ENCODE data around the gene MAN2A1. TPM values are rescaled to one million over a fixed set of nuclear protein-coding genes. Genes with fewer than 3 reads are reported as not detected.

Gene MAN2A1
- total and polyA plus RNA-seq, 2 experiments from 2014 or later: 32.5 to 129 TPM

- TF ChIP-seq ZNF462 (CRISPR knock-in tag; IDR thresholded peaks at IDR 0.05): no peak
These were observed 28.9 kb downstream of the MAN2A1 start (continued) for GRCh38 chr5:109718632-109719031.

GRCh38 chr5:109719978-109720377 is 30.3 kb downstream of the MAN2A1 start:
- Mint-ChIP-seq H3K4me3 (no peak overlapping the region), H3K27ac (no peak overlapping the region), H3K27me3 (ENCODE audit: insufficient read depth, low read depth, poor library complexity) (no peaks in the 10 kb centered on the region), H3K9me3 (no peaks in the 10 kb centered on the region), H3K4me1 (peaks cover 23% of the 10 kb centered on the region), H3K36me3 (ENCODE audit: low read depth) (peaks cover 25% of the 10 kb centered on the region)
- ATAC-seq (no peak), DNase-seq (ENCODE audit: low spot score) (no peak)
- no peaks in the 10 kb centered on the region; the same call in 1 of the 2 replicates for H3K36me3 ChIP-seq (ENCODE audit: insufficient read depth)
- no peak overlapping the region for H3K4me3 ChIP-seq
- no peak overlapping the region for H2AFZ ChIP-seq
- H3F3A ChIP-seq (replicated peaks; ENCODE audit: low read depth): no peaks in the 10 kb centered on the region
- H3K27ac ChIP-seq (ENCODE audit: low read depth): no peak overlapping the region
- H3K27me3 ChIP-seq (ENCODE audit: insufficient read depth): no peaks in the 10 kb centered on the region
- peaks cover 75% of the 10 kb centered on the region for H3K79me2 ChIP-seq (replicated peaks; ENCODE audit: insufficient read depth)
- H3K9me2 ChIP-seq (ENCODE audit: insufficient read depth): no peaks in the 10 kb centered on the region
- H3K4me1 ChIP-seq (ENCODE audit: insufficient read depth): peaks cover 14% of the 10 kb centered on the region
- TF ChIP-seq REST (IDR thresholded peaks at IDR 0.05; ENCODE audit: unreplicated experiment) (no peak), EZH2phosphoT487 (IDR thresholded peaks at IDR 0.05; ENCODE audit: unreplicated experiment) (no peak), ZNF331 (CRISPR knock-in tag; IDR thresholded peaks at IDR 0.05; ENCODE audit: low read depth) (no peak), NANOG (IDR thresholded peaks at IDR 0.05; ENCODE audit: borderline replicate concordance) (no peak)
- TF ChIP-seq, protein P1, sequence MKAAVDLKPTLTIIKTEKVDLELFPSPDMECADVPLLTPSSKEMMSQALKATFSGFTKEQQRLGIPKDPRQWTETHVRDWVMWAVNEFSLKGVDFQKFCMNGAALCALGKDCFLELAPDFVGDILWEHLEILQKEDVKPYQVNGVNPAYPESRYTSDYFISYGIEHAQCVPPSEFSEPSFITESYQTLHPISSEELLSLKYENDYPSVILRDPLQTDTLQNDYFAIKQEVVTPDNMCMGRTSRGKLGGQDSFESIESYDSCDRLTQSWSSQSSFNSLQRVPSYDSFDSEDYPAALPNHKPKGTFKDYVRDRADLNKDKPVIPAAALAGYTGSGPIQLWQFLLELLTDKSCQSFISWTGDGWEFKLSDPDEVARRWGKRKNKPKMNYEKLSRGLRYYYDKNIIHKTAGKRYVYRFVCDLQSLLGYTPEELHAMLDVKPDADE (IDR thresholded peaks at IDR 0.05): no peak
- peaks cover 12% of the 10 kb centered on the region for H4K20me1 ChIP-seq (replicated peaks; ENCODE audit: insufficient read depth)
- H3K4me2 ChIP-seq: no peak overlapping the region
